Vagina (tissue), 2 donors: ENCODE measurements around the gene NFE2L1.

Experiments
- POLR2A ChIP-seq, 2 donors: fragments of 450-650 bp; IDR thresholded peaks; one replicate each; pipeline ENCODE4 v1.6.1; 2017; ENCODE audit warnings: antibody characterized with exemption in 2 of 2, mild to moderate bottlenecking in 2 of 2, moderate library complexity in 2 of 2
- POLR2AphosphoS5 ChIP-seq, 2 donors: sonication (generic); formaldehyde crosslinking; IDR thresholded peaks; one replicate each; pipeline ENCODE4 v1.9.0; 2017; ENCODE audit warnings: antibody characterized with exemption in 2 of 2, mild to moderate bottlenecking in 2 of 2, low read depth in 1 of 2; ENCODE audit not compliant: insufficient read depth in 1 of 2
- TF ChIP-seq, protein P1 (sequence below), 3 experiments: fragments of 450-650 bp in 2 of 3; fragments of 200-600 bp in 1 of 3; sonication (generic) in 1 of 3; IDR thresholded peaks; one replicate each; pipeline ENCODE4 v1.5.1; 2017 to 2019; ENCODE audit warnings: antibody characterized with exemption in 3 of 3, mild to moderate bottlenecking in 2 of 3, moderate library complexity in 2 of 3

DNA sequence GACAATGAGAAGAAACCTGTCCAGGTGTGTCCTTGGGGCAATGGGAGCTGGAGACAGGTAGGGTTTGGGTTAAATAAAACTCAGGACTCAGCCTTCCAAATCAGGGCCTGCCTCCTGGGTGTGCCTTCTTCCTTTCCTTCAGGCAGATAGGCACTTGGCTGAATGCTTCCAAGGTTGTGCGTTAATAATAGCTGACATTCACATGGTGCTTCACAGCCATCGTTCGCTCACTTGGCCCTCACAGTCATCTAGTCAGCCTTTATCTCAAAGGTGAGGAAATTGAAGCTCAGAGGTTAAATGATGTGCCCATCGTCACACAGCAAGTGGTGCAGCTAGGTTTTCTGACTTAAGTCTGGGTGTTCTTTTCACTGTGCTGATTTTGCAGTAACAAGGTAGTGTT is 9.5 kb downstream of the NFE2L1 start:
- TF ChIP-seq POLR2A (IDR thresholded peaks at IDR 0.05) (no peak), POLR2AphosphoS5 (IDR thresholded peaks at IDR 0.05; ENCODE audit: insufficient read depth in 1 of 2, low read depth in 1 of 2) (no peak)
- TF ChIP-seq, protein P1, sequence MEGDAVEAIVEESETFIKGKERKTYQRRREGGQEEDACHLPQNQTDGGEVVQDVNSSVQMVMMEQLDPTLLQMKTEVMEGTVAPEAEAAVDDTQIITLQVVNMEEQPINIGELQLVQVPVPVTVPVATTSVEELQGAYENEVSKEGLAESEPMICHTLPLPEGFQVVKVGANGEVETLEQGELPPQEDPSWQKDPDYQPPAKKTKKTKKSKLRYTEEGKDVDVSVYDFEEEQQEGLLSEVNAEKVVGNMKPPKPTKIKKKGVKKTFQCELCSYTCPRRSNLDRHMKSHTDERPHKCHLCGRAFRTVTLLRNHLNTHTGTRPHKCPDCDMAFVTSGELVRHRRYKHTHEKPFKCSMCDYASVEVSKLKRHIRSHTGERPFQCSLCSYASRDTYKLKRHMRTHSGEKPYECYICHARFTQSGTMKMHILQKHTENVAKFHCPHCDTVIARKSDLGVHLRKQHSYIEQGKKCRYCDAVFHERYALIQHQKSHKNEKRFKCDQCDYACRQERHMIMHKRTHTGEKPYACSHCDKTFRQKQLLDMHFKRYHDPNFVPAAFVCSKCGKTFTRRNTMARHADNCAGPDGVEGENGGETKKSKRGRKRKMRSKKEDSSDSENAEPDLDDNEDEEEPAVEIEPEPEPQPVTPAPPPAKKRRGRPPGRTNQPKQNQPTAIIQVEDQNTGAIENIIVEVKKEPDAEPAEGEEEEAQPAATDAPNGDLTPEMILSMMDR (IDR thresholded peaks at IDR 0.05), result no peak
